Renal cortical epithelial cell (primary cell): ENCODE measurements around the gene PCDH15. TPM values are rescaled to one million over a fixed set of nuclear protein-coding genes. Genes with fewer than 3 reads are reported as not detected.

Experiments used
- DNase-seq: peaks from one replicate; pipeline ENCODE4 v3.0.0-alpha.2; 2011; ENCODE audit warnings: low read depth
- total RNA-seq: library from RNA; depleted of rRNA; stranded (reverse); fragments of >200 nt; gene quantifications from 2 replicates; pipeline ENCODE4 v1.2.3, GENCODE V29; 2014

Gene PCDH15
- total RNA-seq, 1 donor from 2014 or later, result not detected

- no peak for DNase-seq
These were observed 948.4 kb downstream of the PCDH15 start for GRCh38 chr10:53852450-53853175.

GRCh38 chr10:53846809-53847208 is 954.2 kb downstream of the PCDH15 start:
- no peak for DNase-seq

- peak; percentile 56 for DNase-seq
These were observed 957.2 kb downstream of the PCDH15 start for GRCh38 chr10:53843736-53844362.

- no peak for DNase-seq
These were observed 959.4 kb downstream of the PCDH15 start for GRCh38 chr10:53841483-53842145.

- DNase-seq, result no peak
These were observed 960.4 kb downstream of the PCDH15 start for GRCh38 chr10:53840653-53841052.

GRCh38 chr10:53839440-53840039 is 961.5 kb downstream of the PCDH15 start:
- DNase-seq, result peak; percentile 49

GRCh38 chr10:53836638-53837037 is 964.4 kb downstream of the PCDH15 start:
- no peak for DNase-seq

GRCh38 chr10:53833908-53834307 is 967.1 kb downstream of the PCDH15 start:
- DNase-seq, result no peak

- no peak for DNase-seq
These were observed 973.8 kb downstream of the PCDH15 start for GRCh38 chr10:53827261-53827660.

GRCh38 chr10:53808677-53809372 is 992.2 kb downstream of the PCDH15 start:
- DNase-seq, result no peak

GRCh38 chr10:53786236-53786900 is 1014.7 kb downstream of the PCDH15 start:
- no peak for DNase-seq

- no peak for DNase-seq
These were observed 1029.3 kb downstream of the PCDH15 start for GRCh38 chr10:53771701-53772100.

GRCh38 chr10:53770903-53771302 is 1030.1 kb downstream of the PCDH15 start:
- DNase-seq, result no peak

- DNase-seq, result peak; percentile 42
These were observed 1035.7 kb downstream of the PCDH15 start for GRCh38 chr10:53765311-53765710.

- peak; percentile 3 for DNase-seq
These were observed 1046.3 kb downstream of the PCDH15 start for GRCh38 chr10:53754596-53755250.
